Left ventricle myocardium superior (tissue), 1 donor: ENCODE measurements around the gene BSND. TPM values are rescaled to one million over a fixed set of nuclear protein-coding genes. Genes with fewer than 3 reads are reported as not detected.
"Not testable (repeated sequence)": the region's sequence is repeated elsewhere in the genome, so short reads cannot be mapped to it uniquely, and the experiment has no call there.

Experiments
- ATAC-seq: fragments of 200-7000 bp; cut with Tn5 transposase; one replicate; pipeline ENCODE4 v1.9.1; 2020; ENCODE audit warnings: mild to moderate bottlenecking, moderate library complexity
- DNase-seq: peaks from one replicate; pipeline ENCODE4 v3.0.0-alpha.2; 2020
- intact Hi-C: fragments of 100-400 bp; cut with micrococcal nuclease; formaldehyde crosslinking; loops from one replicate; pipeline ENCODE4 v1.11.0; 2022
- long read RNA-seq: library from polyadenylated mRNA; unstranded; transcript quantifications from one replicate; pipeline ENCODE4 v2.0.0, GENCODE V29; 2021
- total RNA-seq: library from RNA; stranded (reverse); fragmentation: NEBNext Ultra II Directional; extraction: Animal tissue kit (Norgen Biotek cat#: 25700); gene quantifications from one replicate; pipeline ENCODE4 v1.2.1, GENCODE V29; 2021
- donor health status: DM: no; HTN: yes; CAD: no; lungs with severe emphysema.

The BSND gene
- not detected for total RNA-seq
- long read RNA-seq: 0 reads

- intact Hi-C loops: no loop called here
- ATAC-seq: no peak
- DNase-seq: no peak
These were observed at the start of gene BSND for GRCh38 chr1:54998677-54999076. BSND (plus strand) TSS chr1:54998933; CDS start chr1:54999187, 254 bp downstream.

GRCh38 chr1:54949053-54949452 lies 49.7 kb upstream of the BSND start:
- intact Hi-C loops: no loop called here
- ATAC-seq: no peak
- DNase-seq: no peak

- intact Hi-C loops: no loop called here
- peak; percentile 35 for ATAC-seq
- DNase-seq: no peak
These were observed 48.7 kb upstream of the BSND start for GRCh38 chr1:54950006-54950368.

GRCh38 chr1:54950369-54951163 lies 48.2 kb upstream of the BSND start:
- intact Hi-C loops: no loop called here
- DNase-seq: peak; percentile 71
- ATAC-seq: peak; percentile 92

GRCh38 chr1:54951810-54952226 lies 46.9 kb upstream of the BSND start:
- no peak for ATAC-seq
- DNase-seq: no peak
- intact Hi-C loops: no loop called here

GRCh38 chr1:54952950-54953718 lies 45.6 kb upstream of the BSND start:
- intact Hi-C loops: no loop called here
- no peak for DNase-seq
- ATAC-seq: no peak

GRCh38 chr1:54953846-54954245 lies 44.9 kb upstream of the BSND start:
- no peak for DNase-seq
- no peak for ATAC-seq
- intact Hi-C loops: no loop called here

- no peak for ATAC-seq
- no peak for DNase-seq
- intact Hi-C loops: no loop called here
These were observed 43.4 kb upstream of the BSND start for GRCh38 chr1:54955359-54955758.

GRCh38 chr1:54956726-54957125 lies 42.0 kb upstream of the BSND start:
- intact Hi-C loops: no loop called here
- DNase-seq (no peak), ATAC-seq (no peak)

- ATAC-seq (no peak), DNase-seq (no peak)
- intact Hi-C loops: no loop called here
These were observed 39.5 kb upstream of the BSND start for GRCh38 chr1:54959241-54959640.

GRCh38 chr1:54962612-54963395 lies 35.9 kb upstream of the BSND start:
- intact Hi-C loops: no loop called here
- DNase-seq (no peak), ATAC-seq (no peak)

- ATAC-seq, intact Hi-C loops, DNase-seq: not testable (repeated sequence)
These were observed 34.9 kb upstream of the BSND start for GRCh38 chr1:54963829-54964228.

GRCh38 chr1:54965624-54966340 lies 33.0 kb upstream of the BSND start:
- DNase-seq (peak; percentile 62), ATAC-seq (peak; percentile 63)
- intact Hi-C loops: no loop called here

- intact Hi-C loops: no loop called here
- ATAC-seq (no peak), DNase-seq (no peak)
These were observed 31.4 kb upstream of the BSND start for GRCh38 chr1:54967372-54967771.

GRCh38 chr1:54968551-54968950 lies 30.2 kb upstream of the BSND start:
- DNase-seq (no peak), ATAC-seq (no peak)
- intact Hi-C loops: no loop called here

GRCh38 chr1:54969879-54970278 lies 28.9 kb upstream of the BSND start:
- intact Hi-C loops: no loop called here
- DNase-seq: no peak
- ATAC-seq: no peak

- DNase-seq (no peak), ATAC-seq (no peak)
- intact Hi-C loops: no loop called here
These were observed 27.8 kb upstream of the BSND start for GRCh38 chr1:54970901-54971300.

- no peak for DNase-seq
- no peak for ATAC-seq
- intact Hi-C loops: no loop called here
These were observed 27.4 kb upstream of the BSND start for GRCh38 chr1:54971317-54971791.

- intact Hi-C loops: no loop called here
- DNase-seq: no peak
- no peak for ATAC-seq
These were observed 26.3 kb upstream of the BSND start for GRCh38 chr1:54972436-54972835.
